Choroid plexus epithelial cell (primary cell): ENCODE measurements around the gene HES1.

Experiments used
- DNase-seq: peaks from one replicate; pipeline ENCODE4 v3.0.0-alpha.2; 2010; ENCODE audit warnings: low read depth
- H3K4me3 ChIP-seq: 2 replicates; pipeline ENCODE4 v1.5.1; 2011; ENCODE audit warnings: low read depth, mild to moderate bottlenecking, control low read depth, low read length, moderate library complexity
- TF ChIP-seq, protein P1 (sequence below): conservative IDR thresholded peaks from 2 replicates; pipeline ENCODE4 v1.5.1; 2011; ENCODE audit warnings: low read depth, mild to moderate bottlenecking, control low read depth, inconsistent platforms, low read length, moderate library complexity

The HES1 gene

DNA sequence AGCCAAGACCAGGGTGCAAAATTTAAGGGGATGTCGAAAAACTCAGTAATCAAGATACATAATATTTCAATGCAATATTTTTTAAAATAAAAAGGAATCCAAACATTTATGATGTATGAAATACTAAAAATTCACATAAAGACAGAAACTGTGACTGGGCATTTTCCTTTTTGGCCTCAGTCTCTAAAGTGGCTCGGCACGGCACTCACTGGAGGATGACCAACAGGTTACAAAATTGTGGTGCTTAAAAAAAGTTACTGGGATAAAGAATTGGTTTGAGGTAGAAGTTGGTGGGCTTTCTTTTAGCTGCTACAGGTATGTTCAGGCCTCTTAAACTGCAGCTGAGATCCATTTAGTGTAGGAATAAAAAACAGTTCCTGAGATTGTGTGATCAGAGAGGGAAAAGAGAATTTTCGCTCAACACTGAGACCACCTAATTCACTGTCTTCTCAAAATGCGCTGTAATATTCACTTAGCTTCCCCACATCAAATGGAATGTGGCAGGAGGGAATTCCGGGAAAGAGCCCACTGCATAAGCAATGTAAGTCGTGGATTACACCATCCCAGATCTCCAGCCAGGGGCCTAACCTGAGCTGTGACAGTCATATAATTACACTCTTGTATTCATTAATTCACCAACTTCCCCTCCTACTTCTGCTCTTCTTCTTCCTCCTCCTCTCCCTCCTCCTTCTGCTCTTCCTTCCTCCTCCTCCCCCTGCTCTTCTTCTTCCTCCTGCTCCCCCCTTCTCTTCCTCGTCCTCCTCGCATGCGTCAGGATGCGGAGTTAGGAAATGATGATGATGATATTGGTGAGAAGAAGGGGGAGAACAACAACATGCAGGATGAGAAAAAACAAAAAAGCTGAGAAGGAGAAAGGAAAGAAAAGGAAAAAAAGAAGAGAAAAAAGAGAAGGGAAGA is 45.9 kb downstream of the HES1 start:
- no peak for DNase-seq
- TF ChIP-seq, protein P1, sequence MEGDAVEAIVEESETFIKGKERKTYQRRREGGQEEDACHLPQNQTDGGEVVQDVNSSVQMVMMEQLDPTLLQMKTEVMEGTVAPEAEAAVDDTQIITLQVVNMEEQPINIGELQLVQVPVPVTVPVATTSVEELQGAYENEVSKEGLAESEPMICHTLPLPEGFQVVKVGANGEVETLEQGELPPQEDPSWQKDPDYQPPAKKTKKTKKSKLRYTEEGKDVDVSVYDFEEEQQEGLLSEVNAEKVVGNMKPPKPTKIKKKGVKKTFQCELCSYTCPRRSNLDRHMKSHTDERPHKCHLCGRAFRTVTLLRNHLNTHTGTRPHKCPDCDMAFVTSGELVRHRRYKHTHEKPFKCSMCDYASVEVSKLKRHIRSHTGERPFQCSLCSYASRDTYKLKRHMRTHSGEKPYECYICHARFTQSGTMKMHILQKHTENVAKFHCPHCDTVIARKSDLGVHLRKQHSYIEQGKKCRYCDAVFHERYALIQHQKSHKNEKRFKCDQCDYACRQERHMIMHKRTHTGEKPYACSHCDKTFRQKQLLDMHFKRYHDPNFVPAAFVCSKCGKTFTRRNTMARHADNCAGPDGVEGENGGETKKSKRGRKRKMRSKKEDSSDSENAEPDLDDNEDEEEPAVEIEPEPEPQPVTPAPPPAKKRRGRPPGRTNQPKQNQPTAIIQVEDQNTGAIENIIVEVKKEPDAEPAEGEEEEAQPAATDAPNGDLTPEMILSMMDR: no peak
- no peak overlapping the region for H3K4me3 ChIP-seq

- TF ChIP-seq, protein P1: no peak
- H3K4me3 ChIP-seq: no peak overlapping the region
- DNase-seq: no peak
Measured at GRCh38 chr3:194183271-194183670, 47.3 kb downstream of the HES1 start.

GRCh38 chr3:194184265-194184751 is 48.4 kb downstream of the HES1 start:
- TF ChIP-seq, protein P1: no peak
- no peak for DNase-seq
- no peak overlapping the region for H3K4me3 ChIP-seq

GRCh38 chr3:194184801-194185200 is 48.9 kb downstream of the HES1 start:
- DNase-seq: no peak
- TF ChIP-seq, protein P1: no peak
- no peak overlapping the region for H3K4me3 ChIP-seq

DNA sequence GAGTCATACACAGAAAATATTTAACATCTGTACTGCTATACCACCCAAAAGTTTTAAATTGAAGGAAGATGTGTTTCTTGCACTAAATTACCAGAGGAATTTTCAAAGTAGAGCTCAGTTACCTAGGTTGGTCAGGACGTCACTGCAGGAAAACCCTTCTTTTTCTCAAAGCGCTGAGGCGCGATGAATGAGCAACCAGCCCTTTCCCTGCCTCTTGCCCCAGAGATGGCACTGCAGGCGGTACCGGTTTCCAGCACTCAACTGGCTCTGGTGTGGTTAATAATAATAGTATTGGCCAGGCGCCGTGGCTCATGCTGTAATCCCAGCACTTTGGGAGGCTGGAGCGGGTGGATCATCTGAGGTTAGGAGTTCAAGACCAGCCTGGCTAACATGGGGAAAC is 49.3 kb downstream of the HES1 start:
- TF ChIP-seq, protein P1: no peak
- DNase-seq: no peak
- no peak overlapping the region for H3K4me3 ChIP-seq

- DNase-seq: no peak
- H3K4me3 ChIP-seq: no peak overlapping the region
- TF ChIP-seq, protein P1: no peak
Measured at GRCh38 chr3:194187233-194187944, 51.4 kb downstream of the HES1 start.
